Measurements from ENCODE around the gene ITGA11. TPM values are rescaled to one million over a fixed set of nuclear protein-coding genes. Genes with fewer than 3 reads are reported as not detected.

The ITGA11 gene
- total RNA-seq, 1 donor: 567 TPM

DNA sequence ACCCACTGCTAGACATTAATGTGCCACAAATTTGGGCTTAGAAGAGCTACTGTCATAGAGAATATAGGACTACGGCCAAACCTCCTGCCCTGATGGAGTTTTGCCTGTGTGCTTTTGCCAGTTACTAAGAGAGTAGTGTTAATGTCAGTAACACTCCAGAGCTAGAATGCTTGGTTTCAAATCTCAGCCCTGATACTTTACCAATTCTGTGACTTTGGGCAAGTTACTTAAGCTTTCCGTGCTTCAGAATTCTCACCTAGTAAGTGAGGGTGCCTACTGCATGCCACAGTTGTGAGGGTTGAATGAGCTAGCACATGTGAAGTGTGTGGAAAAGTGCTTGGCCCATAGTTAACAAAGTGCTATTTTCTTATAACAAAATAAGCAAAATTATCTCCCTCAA is 10.9 kb upstream of the ITGA11 start:
- Histone ChIP-seq H3K27me3 (ENCODE audit: insufficient read depth, low read length) (peaks cover 8% of the 10 kb centered on the region), H3K9me3 (ENCODE audit: low read depth, low read length) (no peaks in the 10 kb centered on the region), H3K4me2 (ENCODE audit: insufficient read depth, low read length) (no peak overlapping the region), H3K36me3 (ENCODE audit: insufficient read depth, low read length) (no peaks in the 10 kb centered on the region), H4K20me1 (ENCODE audit: insufficient read depth, low read length) (no peaks in the 10 kb centered on the region), H2AFZ (ENCODE audit: low read length) (peak overlapping the region; percentile 3), H3K79me2 (ENCODE audit: insufficient read depth, low read length) (no peaks in the 10 kb centered on the region), H3K4me1 (ENCODE audit: insufficient read depth, low read length) (peaks cover 14% of the 10 kb centered on the region), H3K27ac (ENCODE audit: low read depth, low read length) (no peak overlapping the region), H3K4me3 (ENCODE audit: insufficient read depth, low read length) (no peak overlapping the region)
- no peak for DNase-seq (ENCODE audit: insufficient read length, low spot score, missing footprints)
- TF ChIP-seq, protein P1, sequence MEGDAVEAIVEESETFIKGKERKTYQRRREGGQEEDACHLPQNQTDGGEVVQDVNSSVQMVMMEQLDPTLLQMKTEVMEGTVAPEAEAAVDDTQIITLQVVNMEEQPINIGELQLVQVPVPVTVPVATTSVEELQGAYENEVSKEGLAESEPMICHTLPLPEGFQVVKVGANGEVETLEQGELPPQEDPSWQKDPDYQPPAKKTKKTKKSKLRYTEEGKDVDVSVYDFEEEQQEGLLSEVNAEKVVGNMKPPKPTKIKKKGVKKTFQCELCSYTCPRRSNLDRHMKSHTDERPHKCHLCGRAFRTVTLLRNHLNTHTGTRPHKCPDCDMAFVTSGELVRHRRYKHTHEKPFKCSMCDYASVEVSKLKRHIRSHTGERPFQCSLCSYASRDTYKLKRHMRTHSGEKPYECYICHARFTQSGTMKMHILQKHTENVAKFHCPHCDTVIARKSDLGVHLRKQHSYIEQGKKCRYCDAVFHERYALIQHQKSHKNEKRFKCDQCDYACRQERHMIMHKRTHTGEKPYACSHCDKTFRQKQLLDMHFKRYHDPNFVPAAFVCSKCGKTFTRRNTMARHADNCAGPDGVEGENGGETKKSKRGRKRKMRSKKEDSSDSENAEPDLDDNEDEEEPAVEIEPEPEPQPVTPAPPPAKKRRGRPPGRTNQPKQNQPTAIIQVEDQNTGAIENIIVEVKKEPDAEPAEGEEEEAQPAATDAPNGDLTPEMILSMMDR (IDR thresholded peaks at IDR 0.05; ENCODE audit: extremely low read depth, low read depth, low read length): no peak

DNA sequence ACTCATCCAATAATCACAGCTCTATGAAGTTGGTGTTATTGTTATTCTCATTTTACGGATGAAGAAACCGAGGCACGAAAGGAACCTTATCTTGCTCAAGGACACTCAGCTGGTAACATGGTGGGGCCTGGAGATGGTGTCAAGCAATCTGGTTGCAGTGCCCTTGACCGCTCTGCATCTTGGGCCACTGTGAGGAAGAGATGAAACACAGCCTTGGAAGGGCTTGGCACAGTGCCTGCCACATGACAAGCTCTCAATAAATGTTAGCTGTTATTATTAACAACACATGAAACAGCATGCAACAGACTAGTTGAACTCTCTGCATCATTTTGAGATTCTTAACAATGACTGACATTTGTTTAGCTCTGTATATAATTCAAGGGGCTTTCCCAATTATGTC is 10.1 kb upstream of the ITGA11 start:
- peak; percentile 51 for DNase-seq (ENCODE audit: insufficient read length, low spot score, missing footprints)
- Histone ChIP-seq H4K20me1 (ENCODE audit: insufficient read depth, low read length) (no peaks in the 10 kb centered on the region), H3K4me2 (ENCODE audit: insufficient read depth, low read length) (no peak overlapping the region), H3K36me3 (ENCODE audit: insufficient read depth, low read length) (no peaks in the 10 kb centered on the region), H2AFZ (ENCODE audit: low read length) (no peak overlapping the region), H3K79me2 (ENCODE audit: insufficient read depth, low read length) (no peaks in the 10 kb centered on the region), H3K4me3 (ENCODE audit: insufficient read depth, low read length) (no peak overlapping the region), H3K27ac (ENCODE audit: low read depth, low read length) (no peak overlapping the region), H3K27me3 (ENCODE audit: insufficient read depth, low read length) (peaks cover 10% of the 10 kb centered on the region), H3K9me3 (ENCODE audit: low read depth, low read length) (no peaks in the 10 kb centered on the region), H3K4me1 (ENCODE audit: insufficient read depth, low read length) (peaks cover 14% of the 10 kb centered on the region)
- TF ChIP-seq, protein P1 (IDR thresholded peaks at IDR 0.05; ENCODE audit: extremely low read depth, low read depth, low read length): no peak

DNA sequence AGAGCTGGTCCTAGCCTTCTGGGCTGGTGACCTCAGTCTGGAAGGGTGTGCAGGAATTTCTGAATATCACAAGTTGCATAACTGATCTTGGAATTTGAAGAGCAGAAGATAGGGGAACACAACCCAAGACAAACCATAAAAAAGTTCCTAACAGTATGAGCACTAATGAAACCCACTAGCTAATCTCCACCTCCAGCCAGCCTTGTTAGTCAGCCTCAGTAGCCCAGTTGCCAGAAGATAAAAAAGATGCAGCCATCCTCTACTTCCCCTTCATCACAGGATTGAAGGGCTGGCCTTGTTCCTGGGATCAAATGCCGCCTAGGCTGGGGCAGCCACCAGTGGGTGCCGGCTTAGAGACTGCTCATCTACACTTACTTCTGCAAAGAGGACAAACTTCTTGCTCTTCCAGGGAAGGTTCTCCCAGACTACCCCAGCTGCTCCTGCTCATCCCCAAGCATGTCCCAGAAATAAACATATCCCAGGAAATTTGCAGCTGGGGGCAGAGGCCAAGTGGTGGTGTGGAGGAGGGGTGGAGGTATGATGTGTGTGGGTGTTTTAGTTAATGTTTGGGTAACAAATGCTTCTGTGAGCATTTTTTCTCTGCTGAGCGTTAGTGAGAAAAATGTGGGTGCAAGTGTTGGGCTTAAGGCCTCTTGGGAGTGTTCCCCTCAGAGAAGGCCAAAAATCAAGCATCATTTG is 9.2 kb upstream of the ITGA11 start:
- no peak overlapping the region for H3K4me3 ChIP-seq (ENCODE audit: insufficient read depth, low read length)
- peak; percentile 9 for DNase-seq (ENCODE audit: insufficient read length, low spot score, missing footprints)
- H3K27me3 ChIP-seq (ENCODE audit: insufficient read depth, low read length): peaks cover 13% of the 10 kb centered on the region
- no peak overlapping the region for H2AFZ ChIP-seq (ENCODE audit: low read length)
- no peaks in the 10 kb centered on the region for H3K9me3 ChIP-seq (ENCODE audit: low read depth, low read length)
- H3K4me1 ChIP-seq (ENCODE audit: insufficient read depth, low read length): peaks cover 14% of the 10 kb centered on the region
- no peak overlapping the region for H3K4me2 ChIP-seq (ENCODE audit: insufficient read depth, low read length)
- TF ChIP-seq, protein P1 (IDR thresholded peaks at IDR 0.05; ENCODE audit: extremely low read depth, low read depth, low read length): no peak
- no peak overlapping the region for H3K27ac ChIP-seq (ENCODE audit: low read depth, low read length)
- no peaks in the 10 kb centered on the region for H3K79me2 ChIP-seq (ENCODE audit: insufficient read depth, low read length)
- no peaks in the 10 kb centered on the region for H3K36me3 ChIP-seq (ENCODE audit: insufficient read depth, low read length)
- no peaks in the 10 kb centered on the region for H4K20me1 ChIP-seq (ENCODE audit: insufficient read depth, low read length)

DNA sequence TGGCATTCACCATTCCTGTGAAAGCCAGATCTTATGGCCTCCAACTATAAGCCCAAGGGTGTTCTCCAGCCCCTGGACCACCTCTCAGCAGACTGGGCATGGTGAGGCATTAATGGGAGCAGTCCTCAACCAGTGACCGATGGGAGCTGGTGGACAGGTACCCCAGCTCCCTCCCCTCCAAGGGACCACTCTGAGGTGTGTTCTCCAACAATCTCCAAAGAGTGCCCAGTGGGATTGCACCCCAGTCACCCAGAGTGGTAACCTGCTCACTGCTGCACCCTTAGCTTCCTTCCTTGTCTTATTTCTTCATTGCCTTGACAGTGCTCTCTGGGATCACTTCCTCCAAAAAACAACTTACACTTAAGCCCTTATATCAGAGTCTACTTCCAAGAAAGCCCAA is 8.2 kb upstream of the ITGA11 start:
- H2AFZ ChIP-seq (ENCODE audit: low read length): no peak overlapping the region

More for the DNA sequence above, 8.2 kb upstream of the ITGA11 start:
- H3K4me2 ChIP-seq (ENCODE audit: insufficient read depth, low read length): no peak overlapping the region
- no peaks in the 10 kb centered on the region for H3K79me2 ChIP-seq (ENCODE audit: insufficient read depth, low read length)
- H3K27me3 ChIP-seq (ENCODE audit: insufficient read depth, low read length): peaks cover 13% of the 10 kb centered on the region
- H3K27ac ChIP-seq (ENCODE audit: low read depth, low read length): no peak overlapping the region
- H3K4me3 ChIP-seq (ENCODE audit: insufficient read depth, low read length): no peak overlapping the region
- TF ChIP-seq, protein P1 (IDR thresholded peaks at IDR 0.05; ENCODE audit: extremely low read depth, low read depth, low read length): no peak
- H3K36me3 ChIP-seq (ENCODE audit: insufficient read depth, low read length): no peaks in the 10 kb centered on the region
- peaks cover 14% of the 10 kb centered on the region for H3K4me1 ChIP-seq (ENCODE audit: insufficient read depth, low read length)
- no peak for DNase-seq (ENCODE audit: insufficient read length, low spot score, missing footprints)
- no peaks in the 10 kb centered on the region for H3K9me3 ChIP-seq (ENCODE audit: low read depth, low read length)
- H4K20me1 ChIP-seq (ENCODE audit: insufficient read depth, low read length): no peaks in the 10 kb centered on the region

All from osteoblast (primary cell).